ENCODE data around the gene APLP2.

- TF ChIP-seq CTCF (IDR thresholded peaks at IDR 0.05; ENCODE audit: low read depth, low read length) (no peak), EZH2phosphoT487 (IDR thresholded peaks at IDR 0.05; ENCODE audit: low read depth) (no peak)
Observed at GRCh38 chr11:130114281-130114680, 44.6 kb downstream of the APLP2 start.

Data from OCI-LY3 (cell line).